Activated CD4-positive, alpha-beta T cell treated with anti-CD3 and anti-CD28 coated beads, Interleukin-2, amount 50 U/mL, for 16 hours (primary cell): ENCODE data around the gene SMC4.
"Not testable (repeated sequence)": the region's sequence is repeated elsewhere in the genome, so short reads cannot be mapped to it uniquely, and the experiment has no call there.

Experiments
- DNase-seq: peaks from one replicate; pipeline ENCODE4 v3.0.0-alpha.2; 2020

SMC4 gene

GRCh38 chr3:160448845-160449635 lies 49.6 kb downstream of the SMC4 start:
- DNase-seq, result peak; percentile 69

GRCh38 chr3:160449636-160450598 lies 50.5 kb downstream of the SMC4 start, which contains the start of gene TRIM59:
TRIM59 (minus strand) TSS chr3:160449786; CDS start chr3:160439183, 10,603 bp downstream.
- DNase-seq, result peak; percentile 99

- no peak for DNase-seq
These were observed 51.4 kb downstream of the SMC4 start for GRCh38 chr3:160450846-160451245.

- DNase-seq, result no peak
These were observed 52.2 kb downstream of the SMC4 start for GRCh38 chr3:160451602-160452001.

- not testable (repeated sequence) for DNase-seq
These were observed 52.8 kb downstream of the SMC4 start for GRCh38 chr3:160452251-160452650.

GRCh38 chr3:160454995-160455394 lies 55.5 kb downstream of the SMC4 start:
- no peak for DNase-seq

GRCh38 chr3:160455846-160456245 lies 56.4 kb downstream of the SMC4 start:
- DNase-seq, result no peak

GRCh38 chr3:160458151-160458550 lies 58.7 kb downstream of the SMC4 start:
- DNase-seq, result no peak

- DNase-seq, result no peak
These were observed 60.1 kb downstream of the SMC4 start for GRCh38 chr3:160459450-160459970.

- DNase-seq, result no peak
These were observed 60.6 kb downstream of the SMC4 start for GRCh38 chr3:160460033-160460432.

- DNase-seq, result no peak
These were observed 64.9 kb downstream of the SMC4 start for GRCh38 chr3:160464321-160464720.

GRCh38 chr3:160464971-160465370 lies 65.5 kb downstream of the SMC4 start:
- DNase-seq, result no peak

GRCh38 chr3:160470181-160470580 lies 70.7 kb downstream of the SMC4 start:
- no peak for DNase-seq

GRCh38 chr3:160471892-160472291 lies 72.4 kb downstream of the SMC4 start:
- DNase-seq, result no peak

- DNase-seq, result no peak
These were observed 72.9 kb downstream of the SMC4 start for GRCh38 chr3:160472344-160472743.

GRCh38 chr3:160473221-160473620 lies 73.8 kb downstream of the SMC4 start:
- no peak for DNase-seq

- no peak for DNase-seq
These were observed 74.5 kb downstream of the SMC4 start for GRCh38 chr3:160473978-160474377.

- DNase-seq, result no peak
These were observed 75.0 kb downstream of the SMC4 start for GRCh38 chr3:160474416-160474838.

GRCh38 chr3:160475153-160475552 lies 75.7 kb downstream of the SMC4 start:
- no peak for DNase-seq

GRCh38 chr3:160475884-160476283 lies 76.4 kb downstream of the SMC4 start:
- no peak for DNase-seq

GRCh38 chr3:160477750-160478149 lies 78.3 kb downstream of the SMC4 start:
- no peak for DNase-seq

- no peak for DNase-seq
These were observed 78.9 kb downstream of the SMC4 start for GRCh38 chr3:160478338-160478737.

- no peak for DNase-seq
These were observed 79.9 kb downstream of the SMC4 start for GRCh38 chr3:160479376-160479775.
